Stimulated activated CD4-positive, alpha-beta T cell treated with anti-CD3 and anti-CD28 coated beads, Interleukin-2, amount 100 ng/mL, for 4 hours (primary cell): ENCODE results near the gene KLHL26.
"Not testable (repeated sequence)": the region's sequence is repeated elsewhere in the genome, so short reads cannot be mapped to it uniquely, and the experiment has no call there.

Experiments
- DNase-seq: peaks from one replicate; pipeline ENCODE4 v3.0.0-alpha.2; 2020; ENCODE audit warnings: low read depth

Gene KLHL26

DNA sequence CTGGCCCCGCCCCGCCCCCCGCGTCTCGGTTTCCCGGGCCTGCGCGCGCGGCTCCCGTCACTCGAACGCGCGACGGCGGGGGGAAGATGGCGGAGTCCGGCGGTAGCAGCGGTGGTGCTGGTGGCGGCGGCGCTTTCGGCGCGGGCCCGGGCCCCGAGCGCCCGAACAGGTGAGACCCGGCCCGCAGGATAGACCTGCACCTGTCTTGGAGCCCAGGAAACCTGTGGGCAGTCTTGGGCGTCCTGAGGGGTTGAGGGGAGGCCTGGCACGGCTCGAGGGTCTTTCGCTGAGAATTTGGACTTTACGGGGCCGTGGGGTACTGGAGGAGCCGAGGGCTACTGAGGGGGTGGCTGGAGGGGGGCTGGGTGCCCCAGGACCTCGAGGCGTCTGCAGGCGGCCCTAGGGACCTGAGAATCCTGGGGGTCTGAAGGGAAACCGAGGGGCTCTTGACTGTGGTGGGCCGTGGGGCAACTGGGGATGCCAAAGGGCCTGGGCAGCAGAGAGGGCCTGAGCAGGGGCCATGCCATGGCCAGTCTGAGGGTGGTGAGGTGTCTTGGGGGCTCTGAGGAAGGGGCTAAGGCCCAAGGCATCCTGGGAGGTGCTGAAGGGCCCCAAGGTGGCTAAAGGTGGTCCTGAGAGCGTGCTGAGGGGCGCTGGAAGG lies at the start of gene KLHL26:
TSS of gene KLHL26 (plus strand) at position 60 of the 661 bp plus-strand sequence. CDS start at position 87, 27 bp downstream.
- no peak for DNase-seq

DNA sequence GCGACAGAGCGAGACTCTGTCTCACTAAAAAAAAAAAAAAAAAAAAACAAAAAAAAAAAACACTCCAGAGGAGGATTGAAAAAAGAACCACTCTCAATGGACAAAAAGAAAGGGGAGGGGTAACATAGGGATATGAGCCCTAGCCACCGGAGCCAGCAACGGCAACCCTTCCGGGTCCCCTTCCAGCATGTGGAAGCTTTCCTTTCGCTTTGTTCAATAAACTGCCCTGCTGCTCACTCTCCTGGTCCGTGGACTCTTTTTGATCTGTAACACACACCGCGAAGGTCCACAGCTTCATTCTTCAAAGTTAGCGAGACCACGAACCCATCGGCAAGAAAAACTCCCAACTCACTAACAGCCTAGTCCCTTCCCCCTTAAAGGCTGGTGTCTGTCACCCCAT lies 49.3 kb upstream of the KLHL26 start:
- DNase-seq, result no peak

DNA sequence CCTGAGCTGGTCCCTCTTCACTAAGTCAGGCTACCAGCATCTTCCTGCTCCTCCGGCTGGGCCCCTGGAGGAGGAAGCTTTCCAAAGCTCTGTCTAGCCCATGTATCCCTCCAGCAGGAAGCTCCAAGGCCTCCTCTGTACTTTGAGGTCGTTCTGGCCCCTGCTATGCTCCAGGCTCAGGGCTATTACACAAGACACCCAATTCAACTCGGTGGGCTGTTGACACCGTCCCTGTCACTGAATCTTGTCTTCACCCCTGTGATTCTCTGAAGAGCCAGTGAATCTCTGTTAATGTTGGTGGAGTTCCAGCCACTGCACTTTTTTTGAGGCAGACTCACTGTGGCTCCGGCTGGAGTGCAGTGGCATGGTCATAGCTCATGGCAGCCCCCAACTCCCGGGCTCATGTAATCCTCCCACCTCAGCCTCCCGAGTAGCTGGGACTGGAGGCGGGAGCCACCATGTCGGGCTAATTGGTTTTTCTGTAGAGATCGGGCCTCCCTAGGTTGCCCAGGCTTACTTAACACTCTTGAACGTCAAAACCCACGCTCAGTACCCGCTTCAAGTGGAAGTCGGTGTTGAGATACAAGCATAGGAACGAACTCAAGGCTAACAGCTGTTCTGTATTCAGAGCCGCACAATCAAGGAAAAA lies 48.7 kb upstream of the KLHL26 start:
- DNase-seq, result no peak

DNA sequence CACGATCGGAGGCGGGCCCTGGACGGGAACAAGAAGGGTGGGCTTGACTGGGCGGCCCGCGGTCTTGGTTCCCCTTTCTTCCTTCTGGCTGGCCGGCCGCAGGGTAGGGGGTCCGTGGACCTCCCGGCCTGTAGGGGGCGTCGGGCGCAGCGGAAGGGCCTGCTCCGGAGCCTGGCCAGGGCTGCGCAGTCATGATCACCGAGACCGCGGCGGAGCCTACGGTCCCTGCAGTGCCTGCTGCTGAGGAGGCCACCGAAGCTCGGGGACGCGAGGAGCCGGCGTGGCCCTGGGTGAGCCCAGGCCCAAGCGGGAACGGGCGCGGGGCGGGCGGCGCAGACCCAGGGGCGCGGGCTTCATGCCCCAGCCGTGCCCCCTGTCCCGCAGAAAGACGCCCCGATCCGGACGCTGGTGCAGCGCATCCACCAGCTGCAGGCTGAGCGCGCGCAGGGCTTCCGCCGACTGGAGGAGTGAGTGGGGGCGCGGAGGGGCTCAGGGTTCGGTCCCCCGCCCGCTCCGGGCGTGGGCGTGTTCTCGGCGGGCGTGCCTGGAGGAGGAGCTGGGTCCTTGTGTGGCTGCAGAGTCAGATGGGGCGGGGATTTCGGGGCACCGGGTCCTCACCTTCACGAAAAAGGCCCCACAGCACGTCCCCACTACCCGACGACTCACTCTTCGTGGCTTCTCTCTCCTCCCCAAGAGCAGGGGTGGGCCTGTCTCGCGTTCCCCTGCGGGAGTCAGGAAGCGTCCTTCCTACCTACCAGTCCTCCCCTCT lies 48.0 kb upstream of the KLHL26 start, which contains the start of gene REX1BD:
TSS of gene REX1BD (plus strand) at position 188 of the 769 bp plus-strand sequence. CDS start at position 192, 4 bp downstream.
- DNase-seq, result peak; percentile 90

DNA sequence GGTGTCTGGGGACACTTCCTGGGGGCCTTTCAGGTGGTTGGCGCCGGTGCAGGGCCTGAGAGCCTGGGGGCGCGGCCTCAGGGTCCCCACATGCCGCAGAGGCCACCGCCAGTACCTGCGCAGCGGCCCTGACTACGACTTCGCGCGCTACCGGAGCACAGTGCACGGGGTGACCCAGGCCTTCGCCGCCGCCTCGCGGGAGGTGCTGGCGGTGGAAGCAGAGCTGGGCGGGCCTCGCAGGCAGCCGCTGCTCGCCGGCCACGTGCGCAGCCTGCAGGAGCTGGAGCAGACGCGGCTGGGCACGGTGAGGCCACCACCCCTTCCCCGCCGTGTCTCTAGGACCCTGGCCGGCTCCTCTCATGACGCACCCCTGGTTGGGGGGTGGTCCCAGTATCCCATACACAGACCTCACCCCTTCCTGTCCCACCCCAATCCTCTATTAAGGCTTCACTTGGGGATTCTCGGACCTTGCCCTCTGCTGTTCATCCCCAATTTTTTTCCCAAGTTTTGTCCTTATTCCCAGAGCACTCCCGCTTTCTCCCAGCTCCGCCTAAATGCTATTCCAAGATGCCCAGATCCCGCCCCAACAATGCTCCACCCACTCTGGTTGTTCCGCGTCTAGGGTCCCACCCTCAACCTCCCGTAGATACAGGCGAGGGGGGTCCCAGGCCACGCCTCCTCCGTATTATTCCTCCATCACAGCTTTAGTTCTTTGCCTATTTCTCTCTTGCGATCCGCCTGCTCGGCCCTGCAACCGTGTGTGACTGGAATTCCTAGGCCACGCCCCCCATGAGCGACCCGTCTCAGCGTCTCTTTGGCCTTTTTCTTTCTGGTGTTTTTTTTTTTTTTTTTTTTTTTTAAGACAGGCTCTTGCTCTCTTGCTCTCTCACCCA lies 47.2 kb upstream of the KLHL26 start:
- peak; percentile 52 for DNase-seq

DNA sequence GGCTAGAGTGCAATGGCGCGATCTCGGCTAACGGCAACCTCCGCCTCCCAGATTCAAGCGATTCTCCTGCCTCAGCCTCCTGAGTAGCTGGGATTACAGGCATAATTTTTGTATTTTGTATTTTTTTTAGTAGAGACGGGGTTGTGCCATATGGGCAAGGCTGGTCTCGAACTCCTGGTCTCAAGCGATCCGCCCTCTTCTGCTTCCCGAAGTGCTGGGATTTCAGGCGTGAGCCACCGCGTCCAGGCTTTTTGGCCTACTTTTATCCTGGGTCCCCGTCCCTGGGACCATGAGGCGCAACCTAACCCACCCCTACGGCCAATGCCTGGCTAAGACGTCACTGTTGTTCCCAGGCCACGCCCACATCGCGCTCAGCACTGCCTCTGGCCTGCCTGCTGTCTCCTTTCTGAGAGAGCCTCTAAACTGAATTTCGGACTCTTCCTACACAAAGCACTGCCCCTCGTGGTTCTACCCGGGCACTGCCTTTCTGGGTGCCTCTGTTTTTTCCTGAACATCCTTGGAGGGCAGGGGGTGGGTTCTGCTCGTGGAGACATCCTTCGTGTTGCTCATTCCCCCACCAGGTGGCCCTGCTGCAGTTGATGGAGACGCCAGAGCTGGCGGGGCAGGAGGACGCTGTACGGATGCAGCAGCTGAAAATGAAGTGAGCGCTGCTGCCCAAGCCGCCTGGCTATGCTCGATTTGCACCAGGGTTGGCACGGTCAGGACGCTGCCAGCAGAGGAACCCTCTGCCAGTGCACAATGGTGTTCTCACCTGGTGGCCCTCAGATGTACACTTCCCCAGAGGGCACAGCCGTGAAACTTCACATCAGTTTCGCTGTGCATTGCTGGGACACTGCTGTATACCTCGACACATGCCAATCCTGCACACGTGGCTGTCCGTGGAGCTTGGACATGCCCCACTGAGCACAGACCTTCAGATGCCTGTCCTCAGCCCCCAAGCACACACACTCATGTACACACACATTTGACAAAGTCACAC lies 46.3 kb upstream of the KLHL26 start:
- DNase-seq, result no peak

GRCh38 chr19:18591735-18592385 lies 45.0 kb upstream of the KLHL26 start:
- DNase-seq, result no peak

GRCh38 chr19:18592732-18593131 lies 44.1 kb upstream of the KLHL26 start:
- DNase-seq, result not testable (repeated sequence)

- DNase-seq, result no peak
Measured at GRCh38 chr19:18593367-18594095, 43.3 kb upstream of the KLHL26 start.

DNA sequence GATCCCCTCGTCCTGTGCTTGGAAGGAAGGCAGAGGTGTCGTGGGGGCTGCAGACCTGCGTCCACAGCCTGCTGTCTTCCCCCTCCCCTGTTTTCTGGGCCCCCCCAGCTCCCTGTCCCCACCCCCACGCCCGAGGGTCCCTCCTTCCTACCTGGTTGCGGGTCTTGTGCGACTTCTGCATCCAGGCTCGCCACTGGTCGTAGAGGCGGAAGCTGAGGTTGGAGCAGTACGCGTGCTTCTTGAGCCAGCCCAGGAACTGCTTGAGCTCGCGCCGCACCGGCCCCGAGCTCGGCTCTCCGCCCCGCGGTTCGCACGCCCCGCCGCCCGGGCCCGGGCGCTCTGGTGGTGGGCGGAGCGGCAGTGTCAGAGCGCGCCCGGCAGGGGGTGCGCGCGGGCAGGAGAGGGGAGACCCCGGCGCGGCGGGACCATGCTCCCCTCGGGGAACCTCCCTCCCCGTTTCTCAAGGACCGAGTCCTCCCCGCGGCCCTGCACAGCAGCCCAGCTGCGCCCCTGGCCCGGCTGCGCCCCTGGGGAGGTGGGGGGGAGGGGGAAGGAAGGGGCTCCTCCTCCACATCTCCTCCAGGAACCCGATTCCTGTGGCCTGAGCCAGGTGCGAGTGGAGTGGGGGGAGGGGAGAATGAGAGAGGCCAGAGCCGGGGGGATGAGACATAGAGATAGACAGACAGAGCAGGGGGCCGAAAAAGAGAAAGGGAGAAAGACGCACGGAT lies 42.6 kb upstream of the KLHL26 start:
- peak; percentile 68 for DNase-seq

DNA sequence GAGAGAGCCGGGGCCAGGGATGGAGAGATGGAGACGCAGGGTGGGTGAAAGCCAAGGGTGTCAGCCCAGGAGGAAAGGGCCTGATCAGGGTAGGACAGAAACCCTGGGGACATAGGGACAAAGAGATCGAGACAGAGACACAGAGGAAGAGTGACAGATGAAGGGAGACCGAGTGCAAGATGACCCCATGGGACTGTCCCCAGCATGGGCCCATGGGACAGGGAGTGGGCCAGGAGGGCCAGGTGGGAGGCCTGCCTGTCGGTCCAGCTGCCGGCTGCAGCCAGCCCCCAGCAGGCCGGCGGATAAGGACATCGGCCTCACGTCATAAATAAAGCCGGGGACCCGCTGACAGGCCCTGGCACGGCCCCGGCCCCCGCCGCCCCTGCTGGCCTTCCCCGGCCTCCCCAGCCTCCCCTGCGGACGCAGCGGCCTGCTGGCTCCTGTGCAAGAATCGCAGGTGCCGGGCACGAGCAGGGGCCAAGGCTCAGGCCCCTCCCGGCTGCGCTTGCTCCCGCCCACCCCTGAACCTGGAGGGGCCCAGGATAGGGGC lies 41.9 kb upstream of the KLHL26 start:
- DNase-seq, result no peak

DNA sequence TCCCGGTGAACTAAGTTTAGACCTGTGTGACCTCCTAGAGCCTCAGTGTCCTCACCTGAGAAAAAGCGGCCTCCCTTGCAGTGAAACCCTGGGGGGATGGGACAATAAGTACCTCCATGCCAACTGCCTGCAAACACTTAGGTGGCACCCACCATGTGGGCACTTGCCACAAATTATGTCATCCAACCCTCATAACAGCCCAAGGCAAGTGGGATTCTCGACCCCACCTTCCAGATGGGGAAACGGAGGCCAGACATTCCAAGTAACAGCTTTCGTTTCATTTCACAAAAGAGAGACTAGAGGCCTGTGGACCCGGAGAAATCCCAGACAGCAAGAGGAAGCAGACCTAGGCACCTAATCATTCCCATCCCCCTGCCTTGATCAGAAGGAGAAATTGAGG lies 41.4 kb upstream of the KLHL26 start:
- DNase-seq, result no peak

GRCh38 chr19:18596752-18597157 lies 40.1 kb upstream of the KLHL26 start:
- no peak for DNase-seq

DNA sequence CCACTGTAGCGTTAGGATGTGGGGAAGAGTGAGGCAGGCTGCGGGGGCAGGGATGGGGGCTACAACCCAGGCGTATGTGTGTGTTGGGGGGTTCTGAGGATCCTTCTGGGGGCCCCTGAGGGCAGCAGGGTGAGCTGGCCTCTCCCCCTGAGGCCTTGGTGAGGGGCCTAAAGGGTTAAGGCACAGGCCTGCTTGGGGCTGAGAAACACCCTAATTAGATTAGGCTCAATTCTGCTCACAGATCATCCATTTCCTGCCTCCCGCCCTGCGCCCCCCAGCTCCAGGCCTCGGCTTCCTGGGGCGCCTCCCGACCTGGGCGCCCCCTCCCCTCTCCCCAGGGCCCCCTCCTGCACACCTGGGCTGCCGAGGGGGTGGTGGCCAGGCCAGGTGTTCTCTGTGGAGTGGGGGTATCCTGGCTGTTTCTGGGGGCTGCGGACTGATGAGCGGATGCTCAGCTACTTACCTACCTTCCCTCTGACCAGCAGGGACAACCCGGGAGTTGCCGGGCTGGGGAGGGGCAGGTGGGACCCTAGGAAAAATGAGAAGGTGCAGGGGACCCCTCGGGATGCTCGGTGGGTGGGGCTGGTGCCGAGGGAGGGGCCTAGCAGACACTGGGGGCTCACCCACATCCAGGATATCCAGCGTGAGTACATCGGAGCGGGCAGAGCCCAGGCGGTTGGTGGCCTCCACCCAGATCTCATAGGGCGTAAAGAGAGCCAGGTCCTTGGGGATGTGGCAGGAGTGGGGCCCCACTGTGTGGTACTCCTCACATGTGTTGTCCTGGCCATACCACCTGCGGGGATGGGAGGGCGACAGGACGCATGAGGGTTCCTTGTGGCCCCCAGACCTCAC lies 38.8 kb upstream of the KLHL26 start:
- DNase-seq, result no peak

DNA sequence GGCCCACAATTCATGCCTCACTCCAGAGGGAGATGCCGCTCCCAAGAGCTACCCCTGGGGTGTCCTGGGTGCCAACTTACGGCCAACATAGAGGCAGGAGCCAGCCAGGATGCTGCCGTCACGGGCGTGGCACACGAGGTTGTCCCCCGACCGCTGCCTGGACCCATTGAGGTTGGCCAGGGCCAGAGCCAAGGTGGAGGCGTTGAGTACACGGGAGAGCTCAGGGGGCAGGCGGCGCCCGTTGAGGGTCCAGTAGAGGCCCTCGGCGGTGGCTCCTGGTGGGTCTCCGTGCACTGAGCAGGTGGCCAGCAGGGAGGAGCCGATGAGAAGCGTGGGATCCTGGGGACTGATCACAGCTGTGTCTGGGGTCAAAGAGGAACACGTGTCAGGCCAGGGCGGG lies 37.3 kb upstream of the KLHL26 start:
- DNase-seq, result no peak

GRCh38 chr19:18600692-18601397 lies 36.0 kb upstream of the KLHL26 start:
- not testable (repeated sequence) for DNase-seq

DNA sequence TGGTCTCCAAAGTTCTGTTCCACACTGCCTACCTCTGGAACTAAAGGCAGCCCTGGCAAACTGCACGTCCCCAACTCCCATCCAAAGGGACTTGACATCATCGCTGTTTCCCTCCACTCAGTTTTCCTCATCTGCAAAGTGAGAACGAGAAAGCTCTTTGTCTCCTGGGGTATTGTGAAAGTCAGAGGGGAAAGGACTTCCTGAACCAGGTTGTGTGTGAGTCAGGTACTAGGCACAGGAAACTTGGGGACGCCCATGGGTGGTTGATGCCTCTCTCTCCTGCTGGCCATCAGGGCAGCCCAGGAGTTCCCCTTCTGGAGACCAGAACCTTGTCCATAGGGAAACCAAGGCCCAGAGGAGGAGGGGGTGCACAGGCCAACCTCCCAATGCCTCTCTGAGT lies 35.0 kb upstream of the KLHL26 start:
- DNase-seq, result no peak
